Vagina (tissue), 2 donors: ENCODE data around the gene CNTNAP5. TPM values are rescaled to one million over a fixed set of nuclear protein-coding genes. Genes with fewer than 3 reads are reported as not detected.

Experiments used
- DNase-seq, 2 donors: peaks; one replicate each; pipeline ENCODE4 v3.0.0-alpha.2; 2017; ENCODE audit errors: extremely low spot score in 2 of 2
- H3K27ac ChIP-seq: fragments of 200-600 bp; sonication (generic); one replicate; pipeline ENCODE4 v1.5.1; 2019
- H3K27me3 ChIP-seq: fragments of 200-600 bp; sonication (generic); one replicate; pipeline ENCODE4 v1.5.1; 2019
- H3K36me3 ChIP-seq, 2 donors: fragments of 200-600 bp; sonication (generic); one replicate each; pipeline ENCODE4 v1.5.1; 2017 to 2019
- H3K4me1 ChIP-seq: fragments of 200-600 bp; sonication (generic); one replicate; pipeline ENCODE4 v1.5.1; 2019
- H3K4me3 ChIP-seq, 2 donors: fragments of 200-600 bp; sonication (generic); 1 replicate in 1 of 2; 2 replicates in 1 of 2; pipeline ENCODE4 v1.5.1; 2016 to 2019
- H3K9me3 ChIP-seq: fragments of 200-600 bp; sonication (generic); one replicate; pipeline ENCODE4 v1.5.1; 2019
- CTCF ChIP-seq, 3 experiments: fragments of 450-650 bp in 2 of 3; fragments of 200-600 bp in 1 of 3; sonication (generic) in 1 of 3; IDR thresholded peaks; one replicate each; pipeline ENCODE4 v1.5.1; 2017 to 2019; ENCODE audit warnings: antibody characterized with exemption in 3 of 3, mild to moderate bottlenecking in 2 of 3, moderate library complexity in 2 of 3
- POLR2A ChIP-seq, 2 donors: fragments of 450-650 bp; IDR thresholded peaks; one replicate each; pipeline ENCODE4 v1.6.1; 2017; ENCODE audit warnings: antibody characterized with exemption in 2 of 2, mild to moderate bottlenecking in 2 of 2, moderate library complexity in 2 of 2
- POLR2AphosphoS5 ChIP-seq, 2 donors: sonication (generic); formaldehyde crosslinking; IDR thresholded peaks; one replicate each; pipeline ENCODE4 v1.9.0; 2017; ENCODE audit warnings: antibody characterized with exemption in 2 of 2, mild to moderate bottlenecking in 2 of 2, low read depth in 1 of 2; ENCODE audit not compliant: insufficient read depth in 1 of 2
- intact Hi-C: fragments of 100-400 bp; cut with DNase I; formaldehyde crosslinking; loops from one replicate; pipeline ENCODE4 v1.15.1; 2023
- total RNA-seq: library from RNA; depleted of rRNA; stranded (reverse); fragments of >200 nt; gene quantifications from one replicate; pipeline ENCODE4 v1.2.3, GENCODE V29; 2016

The CNTNAP5 gene
- total RNA-seq, 1 donor from 2014 or later, result not detected

DNA sequence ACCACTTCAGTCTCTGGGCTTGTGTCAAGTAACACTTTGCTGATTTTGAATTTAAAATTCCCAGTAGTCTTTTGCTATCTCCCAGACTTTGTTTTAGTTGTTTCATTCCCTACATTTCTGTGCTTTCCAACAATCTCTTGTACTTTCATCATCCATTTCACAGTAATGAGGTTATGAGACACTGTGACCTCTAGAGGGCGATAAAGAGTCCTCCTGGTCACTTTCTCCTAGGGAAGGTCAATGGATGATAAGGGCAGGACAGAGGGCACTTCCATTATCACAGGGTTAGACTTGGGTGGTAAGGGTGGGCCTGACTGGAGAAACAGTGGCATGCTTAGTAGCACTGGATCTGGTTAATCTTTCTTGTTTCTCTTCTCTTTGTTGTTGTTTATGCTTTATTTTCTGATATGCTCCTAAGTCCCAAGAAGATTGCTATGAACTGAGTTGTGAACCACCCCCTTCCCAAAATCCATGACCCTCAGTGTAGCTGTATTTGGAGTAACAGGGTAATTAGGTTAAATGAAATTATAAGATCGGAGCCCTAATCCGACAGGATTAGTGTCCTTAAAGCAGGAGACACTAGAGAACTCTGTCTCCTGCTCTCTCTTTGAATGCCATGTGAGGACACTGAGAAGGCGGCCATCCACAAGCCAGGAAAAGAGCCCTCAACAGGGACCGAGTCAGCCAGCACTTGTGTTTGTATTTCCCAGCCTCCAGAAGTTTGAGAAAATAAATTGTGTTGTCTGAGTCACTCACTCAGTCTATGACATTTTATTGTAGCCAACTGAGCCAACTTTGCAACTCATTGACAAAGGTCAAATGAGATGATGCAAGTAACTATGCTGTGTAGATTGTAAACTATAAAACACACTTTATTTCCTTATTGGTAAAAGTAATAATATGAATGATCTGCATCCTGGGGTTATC lies 779.2 kb downstream of the CNTNAP5 start:
- no peak for TF ChIP-seq POLR2A (IDR thresholded peaks at IDR 0.05)
- no peak for DNase-seq
- Histone ChIP-seq H3K9me3 (no peaks in the 10 kb centered on the region), H3K4me1 (no peaks in the 10 kb centered on the region), H3K27me3 (no peaks in the 10 kb centered on the region), H3K4me3 (no peak overlapping the region), H3K36me3 (no peaks in the 10 kb centered on the region), H3K27ac (no peak overlapping the region)
- intact Hi-C loops, result no loop called here

DNA sequence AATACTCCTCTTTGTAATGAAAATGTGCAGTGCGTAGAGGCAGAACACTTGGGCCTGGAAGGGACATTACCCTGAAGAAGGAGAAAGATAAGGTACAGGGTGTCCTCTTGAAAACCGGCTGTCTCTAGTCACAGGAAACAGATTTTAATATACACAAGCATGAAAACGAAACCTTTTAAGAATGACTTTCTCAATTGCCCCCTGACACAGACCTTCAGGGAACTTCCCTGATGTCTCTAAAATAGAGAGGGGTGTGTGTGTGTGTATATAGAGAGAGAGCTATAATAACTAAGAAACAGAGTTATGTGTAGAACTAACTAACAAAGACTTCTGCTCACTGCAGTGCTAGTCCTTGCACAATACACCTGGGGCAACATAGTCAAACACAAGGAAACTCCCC lies 780.0 kb downstream of the CNTNAP5 start:
- no peak for DNase-seq
- Histone ChIP-seq H3K27ac (no peak overlapping the region), H3K9me3 (no peaks in the 10 kb centered on the region), H3K27me3 (no peaks in the 10 kb centered on the region), H3K36me3 (no peaks in the 10 kb centered on the region), H3K4me3 (no peak overlapping the region), H3K4me1 (no peaks in the 10 kb centered on the region)
- intact Hi-C loops, result no loop called here
- TF ChIP-seq CTCF (IDR thresholded peaks at IDR 0.05), result no peak
- TF ChIP-seq POLR2AphosphoS5 (IDR thresholded peaks at IDR 0.05; ENCODE audit: insufficient read depth in 1 of 2, low read depth in 1 of 2), result no peak
- TF ChIP-seq POLR2A (IDR thresholded peaks at IDR 0.05), result no peak

GRCh38 chr2:124810132-124810531 lies 785.0 kb downstream of the CNTNAP5 start:
- H3K27me3 ChIP-seq, result no peaks in the 10 kb centered on the region
- TF ChIP-seq CTCF (IDR thresholded peaks at IDR 0.05) (no peak), POLR2AphosphoS5 (IDR thresholded peaks at IDR 0.05; ENCODE audit: insufficient read depth in 1 of 2, low read depth in 1 of 2) (no peak), POLR2A (IDR thresholded peaks at IDR 0.05) (no peak)
- no peaks in the 10 kb centered on the region for H3K36me3 ChIP-seq
- H3K4me3 ChIP-seq, result no peak overlapping the region
- intact Hi-C loops, result no loop called here
- no peak for DNase-seq
- no peaks in the 10 kb centered on the region for H3K4me1 ChIP-seq
- no peaks in the 10 kb centered on the region for H3K9me3 ChIP-seq
- no peak overlapping the region for H3K27ac ChIP-seq

DNA sequence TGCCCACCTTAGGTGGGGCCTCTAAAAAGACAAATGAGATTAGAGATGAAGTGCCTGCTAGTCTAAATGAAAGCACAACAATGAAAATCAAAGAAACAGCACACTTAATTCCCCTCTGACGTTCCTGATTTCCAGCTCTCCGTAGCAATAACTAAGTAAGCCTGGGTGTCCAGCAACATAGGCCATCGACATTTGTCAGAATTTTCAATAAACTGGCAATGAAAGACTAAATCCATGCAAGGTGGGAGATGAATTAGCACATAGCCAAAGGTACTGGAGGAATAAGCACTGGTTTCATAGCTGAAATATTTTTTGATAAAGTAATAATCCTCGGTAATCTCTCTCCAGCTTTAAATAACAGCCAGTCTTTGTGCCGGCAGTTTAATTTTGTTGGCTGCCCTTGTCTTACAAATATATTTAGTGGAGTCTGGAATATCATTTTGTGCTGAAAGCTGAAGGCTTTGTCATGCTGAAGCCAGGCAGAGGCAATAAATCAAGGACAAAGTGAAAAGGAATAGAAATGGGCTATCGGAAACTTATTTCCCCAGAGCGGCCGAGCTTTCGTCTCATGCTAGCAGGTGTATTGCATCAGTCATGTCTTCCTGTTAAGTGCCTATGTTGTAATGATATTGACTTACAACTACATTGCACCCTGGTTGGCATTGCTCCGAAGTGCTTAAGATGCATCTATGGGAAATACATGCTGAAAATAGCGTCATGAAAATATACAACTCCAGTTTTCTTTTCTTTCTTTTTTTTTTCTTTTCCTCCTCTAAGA lies 790.1 kb downstream of the CNTNAP5 start:
- intact Hi-C loops, result no loop called here
- H3K27me3 ChIP-seq, result no peaks in the 10 kb centered on the region

DNA sequence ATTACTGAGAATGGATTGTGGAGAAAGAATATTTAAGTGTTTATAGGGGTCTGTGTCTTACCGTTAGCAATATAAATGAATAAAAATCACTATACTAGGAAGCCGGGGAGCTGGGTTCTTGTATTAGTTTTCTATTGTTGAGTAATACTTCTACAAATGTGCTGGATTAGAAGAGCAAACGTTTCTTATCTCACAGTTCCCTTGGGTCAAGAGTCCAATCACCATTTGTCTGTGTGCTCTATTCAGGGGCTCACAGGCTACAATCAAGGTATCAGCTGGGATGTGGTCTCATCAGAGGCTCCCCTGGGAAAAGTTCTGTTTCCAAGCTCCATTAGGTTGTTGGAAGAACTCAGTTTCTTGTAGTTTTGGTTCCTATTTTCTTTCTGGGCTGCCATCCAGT lies 790.9 kb downstream of the CNTNAP5 start:
- no peaks in the 10 kb centered on the region for H3K36me3 ChIP-seq
- H3K27me3 ChIP-seq, result no peaks in the 10 kb centered on the region
- TF ChIP-seq POLR2A (IDR thresholded peaks at IDR 0.05), result no peak
- no peak overlapping the region for H3K4me3 ChIP-seq
- H3K27ac ChIP-seq, result no peak overlapping the region
- no peaks in the 10 kb centered on the region for H3K4me1 ChIP-seq
- intact Hi-C loops, result no loop called here
- no peaks in the 10 kb centered on the region for H3K9me3 ChIP-seq
- DNase-seq, result no peak

More for the DNA sequence above, 790.1 kb downstream of the CNTNAP5 start:
- no peak for TF ChIP-seq CTCF (IDR thresholded peaks at IDR 0.05)
- no peak for TF ChIP-seq POLR2A (IDR thresholded peaks at IDR 0.05)
- Histone ChIP-seq H3K9me3 (no peaks in the 10 kb centered on the region), H3K27ac (no peak overlapping the region), H3K4me1 (no peaks in the 10 kb centered on the region), H3K4me3 (no peak overlapping the region), H3K36me3 (no peaks in the 10 kb centered on the region)
- no peak for DNase-seq

DNA sequence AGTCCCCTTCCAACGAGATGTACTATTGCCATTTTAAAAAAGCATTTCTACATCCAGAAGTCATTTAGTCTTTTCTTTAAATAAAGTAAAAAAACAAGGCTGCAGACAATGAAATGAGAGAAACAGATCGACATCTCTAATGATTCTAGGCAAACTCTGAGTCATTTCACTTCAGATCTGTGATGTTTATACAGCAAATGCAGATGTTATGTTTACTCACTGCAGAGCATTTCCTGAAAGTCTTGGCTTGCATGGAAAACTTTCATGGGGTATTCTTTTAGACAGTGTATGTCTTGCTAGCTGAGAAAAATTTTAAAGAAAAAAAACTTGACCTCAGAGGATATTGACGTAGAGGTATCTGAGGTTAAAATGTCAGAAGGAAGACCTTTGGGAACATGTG lies 797.4 kb downstream of the CNTNAP5 start:
- Histone ChIP-seq H3K27ac (no peak overlapping the region), H3K36me3 (no peaks in the 10 kb centered on the region), H3K4me3 (no peak overlapping the region), H3K4me1 (no peaks in the 10 kb centered on the region), H3K9me3 (no peaks in the 10 kb centered on the region), H3K27me3 (no peaks in the 10 kb centered on the region)
- TF ChIP-seq POLR2AphosphoS5 (IDR thresholded peaks at IDR 0.05; ENCODE audit: insufficient read depth in 1 of 2, low read depth in 1 of 2) (no peak), POLR2A (IDR thresholded peaks at IDR 0.05) (no peak), CTCF (IDR thresholded peaks at IDR 0.05) (no peak)
- no peak for DNase-seq
- intact Hi-C loops, result no loop called here
